GM12878 (cell line): ENCODE data around the gene DNAJC17. TPM values are rescaled to one million over a fixed set of nuclear protein-coding genes. Genes with fewer than 3 reads are reported as not detected.

Experiments used
- ATAC-seq: fragments of 200-7000 bp; cut with Tn5 transposase; 3 replicates; pipeline ENCODE4 v1.9.1; 2020; ENCODE audit warnings: mild to moderate bottlenecking, moderate library complexity
- BruUV-seq: library from RNA; stranded (reverse); fragments of 400-500 nt; replicated peaks from 2 replicates; lab custom pipeline; 2021; lab: Mats Ljungman, UMichigan
- CTCF ChIA-PET: fragments of 300-600 bp; sonication (Branson Sonifier 250); formaldehyde crosslinking; extraction: SDS; loops from one replicate; lab custom pipeline; 2021; ENCODE audit warnings: inconsistent platforms; lab: Yijun Ruan, JAX
- POLR2A ChIA-PET: fragments of 350-600 bp; formaldehyde crosslinking; extraction: SDS; loops from one replicate; lab custom pipeline; 2021; ENCODE audit warnings: inconsistent platforms; lab: Charles Lee
- RAD21 ChIA-PET: fragments of 300-600 bp; sonication (Branson Sonifier 250); formaldehyde crosslinking; loops from one replicate; lab custom pipeline; 2023; ENCODE audit warnings: antibody characterized with exemption; ENCODE audit not compliant: unreplicated experiment; lab: Charles Lee
- SMC1A ChIA-PET: fragments of 300-600 bp; sonication (Branson Sonifier 250); formaldehyde crosslinking; loops from one replicate; lab custom pipeline; 2023; ENCODE audit not compliant: unreplicated experiment, uncharacterized antibody; lab: Charles Lee
- DNase-seq: peaks from one replicate; pipeline ENCODE4 v3.0.0-alpha.2; 2011; ENCODE audit warnings: low read depth, low spot score
- FAIRE-seq: peaks from 3 replicates; lab custom pipeline; 2011; peaks lifted over from hg19 to GRCh38; lab: Jason Lieb, UNC
- H2AFZ ChIP-seq: 2 replicates; pipeline ENCODE4 v1.6.0; 2011; ENCODE audit warnings: low read depth, low read length, control low read depth; ENCODE audit not compliant: control insufficient read depth
- H3K27ac ChIP-seq: 2 replicates; pipeline ENCODE4 v1.5.1; 2011; ENCODE audit warnings: control low read depth; ENCODE audit not compliant: control insufficient read depth, insufficient read depth
- H3K27me3 ChIP-seq, 2 experiments: replicated peaks in 1 of 2; 2 replicates each; pipeline versions ENCODE4 v1.6.0 to v1.6.1; 2011; ENCODE audit warnings: low read length in 1 of 2; ENCODE audit not compliant: control insufficient read depth in 2 of 2, insufficient read depth in 2 of 2
- H3K36me3 ChIP-seq, 2 experiments: 2 replicates each; pipeline ENCODE4 v1.5.1; 2011; ENCODE audit warnings: low read length in 1 of 2; ENCODE audit not compliant: control insufficient read depth in 2 of 2, insufficient read depth in 2 of 2
- H3K4me1 ChIP-seq: 2 replicates; pipeline ENCODE4 v1.6.1; 2011; ENCODE audit warnings: mild to moderate bottlenecking, low read length, moderate library complexity, mixed read lengths; ENCODE audit not compliant: control insufficient read depth, insufficient read depth
- H3K4me2 ChIP-seq: 2 replicates; pipeline ENCODE4 v1.6.0; 2011; ENCODE audit warnings: control low read depth; ENCODE audit not compliant: control insufficient read depth, insufficient read depth
- H3K4me3 ChIP-seq: fragments of 200-600 bp; sonication (generic); 2 replicates; pipeline ENCODE4 v1.5.1; 2016
- H3K79me2 ChIP-seq: 2 replicates; pipeline ENCODE4 v1.6.0; 2011; ENCODE audit warnings: low read length; ENCODE audit not compliant: control insufficient read depth, insufficient read depth
- H3K9ac ChIP-seq: 2 replicates; pipeline ENCODE4 v1.8.0; 2011; ENCODE audit warnings: low read length, control low read depth, mixed read lengths; ENCODE audit not compliant: control insufficient read depth, insufficient read depth
- H3K9me3 ChIP-seq: replicated peaks from 3 replicates; pipeline ENCODE4 v1.5.1; 2011; ENCODE audit warnings: mild to moderate bottlenecking, low read length; ENCODE audit not compliant: control insufficient read depth, insufficient read depth
- H4K20me1 ChIP-seq: 2 replicates; pipeline ENCODE4 v1.6.0; 2011; ENCODE audit not compliant: control insufficient read depth, insufficient read depth
- ATF2 ChIP-seq: IDR thresholded peaks from 2 replicates; pipeline ENCODE4 v1.6.1; 2012; ENCODE audit warnings: low read length, inconsistent platforms
- DPF2 ChIP-seq: fragments of 450-650 bp; IDR thresholded peaks from 2 replicates; pipeline ENCODE4 v1.6.1; 2017; ENCODE audit warnings: mild to moderate bottlenecking
- EP300 ChIP-seq, 2 experiments: fragments of 150-350 bp in 1 of 2; IDR thresholded peaks; 2 replicates each; pipeline ENCODE4 v1.6.1; 2011 to 2012; ENCODE audit warnings: low read depth in 2 of 2, low read length in 2 of 2, borderline replicate concordance in 1 of 2, improper control_type of control experiment in 1 of 2, inconsistent platforms in 1 of 2; ENCODE audit not compliant: control insufficient read depth in 1 of 2
- ETV6 ChIP-seq, 2 experiments: fragments of 450-650 bp in 1 of 2; IDR thresholded peaks in 1 of 2; conservative IDR thresholded peaks in 1 of 2; 2 replicates each; pipeline ENCODE4 v1.6.1; 2014; ENCODE audit warnings: antibody characterized with exemption in 1 of 2, borderline replicate concordance in 1 of 2, low read depth in 1 of 2, mild to moderate bottlenecking in 1 of 2, moderate library complexity in 1 of 2
- IKZF1 ChIP-seq: fragments of 450-650 bp; conservative IDR thresholded peaks from 2 replicates; pipeline ENCODE4 v1.6.1; 2017; ENCODE audit warnings: antibody characterized with exemption, mild to moderate bottlenecking
- IKZF2 ChIP-seq, 2 experiments: fragments of 450-650 bp; IDR thresholded peaks; 2 replicates each; pipeline ENCODE4 v1.6.1; 2017; ENCODE audit warnings: mild to moderate bottlenecking in 2 of 2, moderate library complexity in 2 of 2
- IRF5 ChIP-seq: fragments of 450-650 bp; IDR thresholded peaks from 2 replicates; pipeline ENCODE4 v1.6.1; 2017; ENCODE audit warnings: borderline replicate concordance
- MEF2A ChIP-seq: IDR thresholded peaks from 2 replicates; pipeline ENCODE4 v1.6.1; 2011; ENCODE audit warnings: low read depth, mild to moderate bottlenecking, low read length, moderate library complexity; ENCODE audit not compliant: insufficient read depth
- MLLT1 ChIP-seq: fragments of 450-650 bp; IDR thresholded peaks from 2 replicates; pipeline ENCODE4 v1.6.1; 2016; ENCODE audit warnings: mild to moderate bottlenecking
- MTA3 ChIP-seq: IDR thresholded peaks from 2 replicates; pipeline ENCODE4 v1.6.1; 2012; ENCODE audit warnings: low read length, inconsistent platforms, borderline replicate concordance
- NFXL1 ChIP-seq: fragments of 450-650 bp; IDR thresholded peaks from 2 replicates; pipeline ENCODE4 v1.6.1; 2017; ENCODE audit warnings: antibody characterized with exemption, mild to moderate bottlenecking, borderline replicate concordance
- RCOR1 ChIP-seq: conservative IDR thresholded peaks from 2 replicates; pipeline ENCODE4 v1.6.1; 2012; ENCODE audit warnings: low read depth, low read length, improper control_type of control experiment
- SIN3A ChIP-seq: IDR thresholded peaks from 2 replicates; pipeline ENCODE4 v1.6.1; 2012; ENCODE audit warnings: low read depth, low read length, improper control_type of control experiment
- TCF7 ChIP-seq: IDR thresholded peaks from 2 replicates; pipeline ENCODE4 v1.6.1; 2014; ENCODE audit warnings: antibody characterized with exemption, borderline replicate concordance
- USF2 ChIP-seq: IDR thresholded peaks from 2 replicates; pipeline ENCODE4 v1.6.1; 2011; ENCODE audit warnings: low read depth, low read length, improper control_type of control experiment, borderline replicate concordance
- YY1 ChIP-seq: IDR thresholded peaks from 2 replicates; pipeline ENCODE4 v1.6.1; 2011; ENCODE audit warnings: low read depth, mild to moderate bottlenecking, low read length
- ZNF384 ChIP-seq: IDR thresholded peaks from 2 replicates; pipeline ENCODE4 v1.6.1; 2012; ENCODE audit warnings: low read depth, mild to moderate bottlenecking, low read length, improper control_type of control experiment, borderline replicate concordance
- WGBS: methylation state at CpG from one replicate; pipeline ENCODE4 v1.1.6; 2016; ENCODE audit warnings: low lambda C conversion rate; ENCODE audit not compliant: insufficient replicate concordance, insufficient coverage; ENCODE audit errors: missing lambda C conversion rate; 5-methylcytosine and 5-hydroxymethylcytosine counted together
- in situ Hi-C: fragments of 300-500 bp; cut with MboI; formaldehyde crosslinking; loops from 9 replicates; pipeline ENCODE4 v1.14.3; 2018; ENCODE audit warnings: mixed read lengths
- intact Hi-C: fragments of 100-400 bp; cut with micrococcal nuclease; formaldehyde crosslinking; loops from one replicate; pipeline ENCODE4 v1.14.2; 2022; ENCODE audit not compliant: unreplicated experiment
- polyA plus RNA-seq, 11 experiments: library from polyadenylated mRNA; depleted of rRNA in 4 of 11; unstranded in 6 of 11; stranded (reverse) in 5 of 11; fragments of >200 nt; fragmentation: Nextera tagmentation in 4 of 11; fragmentation: Illumina TruSeq in 1 of 11; extraction: Ambion mirVana in 4 of 11; extraction: Trizol in 1 of 11; gene quantifications; 1 replicate in 1 of 11; 2 replicates in 10 of 11; pipeline versions ENCODE4 v1.2.1 to v1.2.3, GENCODE V29; 2011 to 2016; ENCODE audit warnings: inconsistent platforms in 2 of 11, missing spikeins in 2 of 11, low read depth in 1 of 11
- total RNA-seq, 4 experiments: library from RNA; depleted of rRNA in 3 of 4; stranded (reverse); fragments of >200 nt in 3 of 4; fragmentation: Illumina TruSeq in 1 of 4; extraction: Trizol in 1 of 4; gene quantifications; 2 replicates each; pipeline versions ENCODE4 v1.2.1 to v1.2.3, GENCODE V29; 2013 to 2021

The DNAJC17 gene
- total and polyA plus RNA-seq, 10 of the 15 experiments (the other 5 are each of a cell fraction or from before 2014, with no cell fraction given), result 6.1 to 62.8 (median 45.4) TPM

- H3K79me2 ChIP-seq, result no peaks in the 10 kb centered on the region
- ATAC-seq (peak; percentile 82), DNase-seq (peak; percentile 57), FAIRE-seq (peak; percentile 49)
- no peaks in the 10 kb centered on the region for H3K36me3 ChIP-seq
- CTCF ChIA-PET, result interaction anchor here (0.9 to 8.8 kb wide), 12 partner anchors 11 to 168 kb away, joined by 3 to 140 read pairs (median 4); partner anchors contain the start of genes DNAJC17, VPS18 and ZFYVE19
- peak overlapping the region; percentile 86 for H3K4me2 ChIP-seq
- H4K20me1 ChIP-seq, result no peaks in the 10 kb centered on the region
- peaks cover 1 to 3% of the 10 kb centered on the region in 2 experiments; a peak in 1 of 4 replicates for H3K27me3 ChIP-seq
- peak overlapping the region; percentile 45 for H3K9ac ChIP-seq
- in situ Hi-C loops (no loop called here), intact Hi-C loops (loop anchor here (5.0 to 10.0 kb wide), 2 partner anchors 40 to 267 kb away; partner anchors contain the start of genes DNAJC17, INO80 and ZFYVE19)
- peak overlapping the region; percentile 13 for H2AFZ ChIP-seq
- POLR2A ChIA-PET, result interaction anchor here (0.5 to 5.0 kb wide), 12 partner anchors 10 to 580 kb away, joined by 3 to 39 read pairs (median 4); partner anchors contain the start of genes DNAJC17, RHOV, VPS18 and ZFYVE19
- peak overlapping the region; percentile 76 for H3K27ac ChIP-seq
- BruUV-seq, result no TSS peak
- H3K4me1 ChIP-seq, result peaks cover 26% of the 10 kb centered on the region
- H3K4me3 ChIP-seq, result peak overlapping the region; percentile 45; the same call in 1 of the 2 replicates
- H3K9me3 ChIP-seq, result no peaks in the 10 kb centered on the region
- SMC1A ChIA-PET, result interaction anchor here (0.6 to 5.0 kb wide), 16 partner anchors 11 to 169 kb away, joined by 3 to 47 read pairs (median 4); partner anchors contain the start of genes DNAJC17, VPS18 and ZFYVE19
- WGBS, result 59% methylated on average over 7 of the region's 7 CpGs
- RAD21 ChIA-PET, result interaction anchor here (0.8 to 5.0 kb wide), 10 partner anchors 11 to 65 kb away, joined by 3 to 41 read pairs (median 6); partner anchors contain the start of genes PPP1R14D, RHOV and VPS18
- TF ChIP-seq RCOR1, result no peak
- no peak for TF ChIP-seq USF2
- TF ChIP-seq ETV6 (conservative IDR thresholded peaks at IDR 0.05 in 1 of 2, IDR thresholded peaks at IDR 0.05 in 1 of 2; ENCODE audit: borderline replicate concordance in 1 of 2, low read depth in 1 of 2), result no peak
- TF ChIP-seq IRF5, result no peak
- TF ChIP-seq YY1, result no peak
- TF ChIP-seq ZNF384, result no peak
- TF ChIP-seq MTA3, result no peak
- TF ChIP-seq IKZF2 (IDR thresholded peaks at IDR 0.05), result peak; percentile 48 to 52; a peak in 2 of 4 replicates
- TF ChIP-seq ATF2, result no peak
- no peak for TF ChIP-seq NFXL1
- no peak for TF ChIP-seq EP300 (IDR thresholded peaks at IDR 0.05; ENCODE audit: borderline replicate concordance in 1 of 2, control insufficient read depth in 1 of 2, low read depth in 2 of 2, low read length in 2 of 2)
- 0 out of 2 replicates have a peak, but pooled peaks have one; percentile 35 for TF ChIP-seq MLLT1
- TF ChIP-seq MEF2A, result no peak
- no peak for TF ChIP-seq SIN3A
- peak; percentile 72; the same call in 1 of the 2 replicates for TF ChIP-seq IKZF1
- peak; percentile 46; the same call in 1 of the 2 replicates for TF ChIP-seq DPF2
- no peak for TF ChIP-seq TCF7
These were observed 40.1 kb upstream of the DNAJC17 start for GRCh38 chr15:40847223-40847961.
